Glomerular visceral epithelial cell (primary cell): ENCODE data around the gene GARIN3.
"Not testable (repeated sequence)": the region's sequence is repeated elsewhere in the genome, so short reads cannot be mapped to it uniquely, and the experiment has no call there.

Experiments
- DNase-seq: peaks from one replicate; pipeline ENCODE4 v3.0.0-alpha.2; 2016; ENCODE audit errors: extremely low spot score

The GARIN3 gene

DNA sequence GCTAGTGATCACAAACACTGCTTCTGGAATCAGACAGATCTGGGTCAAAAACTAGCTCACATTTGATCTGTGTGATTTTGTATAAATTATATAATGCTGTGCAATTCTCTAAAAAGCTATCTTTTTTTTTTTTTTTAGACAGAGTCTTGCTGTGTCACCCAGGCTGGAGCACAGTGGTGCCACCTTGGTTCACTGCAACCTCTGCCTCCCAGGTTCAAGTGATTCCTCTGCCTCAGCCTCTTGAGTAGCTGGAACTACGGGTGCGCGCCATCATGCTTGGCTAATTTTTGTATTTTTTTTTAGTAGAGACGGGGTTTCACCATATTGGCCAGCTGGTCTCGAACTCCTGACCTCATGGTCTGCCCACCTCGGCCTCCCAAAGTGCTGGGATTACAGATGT lies 19.1 kb upstream of the GARIN3 start:
- DNase-seq: not testable (repeated sequence)

DNA sequence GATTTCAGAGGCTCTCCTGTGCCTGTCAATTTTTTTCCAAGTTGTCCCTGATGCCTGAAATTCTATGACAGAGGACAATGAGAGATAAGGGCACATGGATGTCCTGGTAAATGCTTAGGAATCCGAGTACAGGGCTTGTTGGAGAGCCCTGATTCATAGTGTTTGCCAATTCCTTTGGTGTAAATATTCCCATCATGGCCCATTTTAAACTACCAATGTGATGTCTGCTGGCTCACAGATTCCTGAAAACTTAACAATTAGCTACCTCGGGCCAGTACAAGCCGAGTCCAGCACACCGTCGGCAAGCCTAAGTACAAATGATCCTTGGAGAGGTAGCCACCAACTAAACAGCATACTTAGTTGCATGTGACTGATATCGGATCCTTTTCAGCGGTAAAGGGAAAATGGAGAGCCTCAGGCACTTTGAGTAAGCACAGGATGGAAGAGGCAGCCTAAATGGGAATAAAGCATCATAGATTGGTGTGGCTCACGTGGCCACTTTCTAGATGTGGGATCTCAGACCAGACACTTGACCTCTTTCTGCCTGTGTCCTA lies 18.1 kb upstream of the GARIN3 start:
- no peak for DNase-seq

DNA sequence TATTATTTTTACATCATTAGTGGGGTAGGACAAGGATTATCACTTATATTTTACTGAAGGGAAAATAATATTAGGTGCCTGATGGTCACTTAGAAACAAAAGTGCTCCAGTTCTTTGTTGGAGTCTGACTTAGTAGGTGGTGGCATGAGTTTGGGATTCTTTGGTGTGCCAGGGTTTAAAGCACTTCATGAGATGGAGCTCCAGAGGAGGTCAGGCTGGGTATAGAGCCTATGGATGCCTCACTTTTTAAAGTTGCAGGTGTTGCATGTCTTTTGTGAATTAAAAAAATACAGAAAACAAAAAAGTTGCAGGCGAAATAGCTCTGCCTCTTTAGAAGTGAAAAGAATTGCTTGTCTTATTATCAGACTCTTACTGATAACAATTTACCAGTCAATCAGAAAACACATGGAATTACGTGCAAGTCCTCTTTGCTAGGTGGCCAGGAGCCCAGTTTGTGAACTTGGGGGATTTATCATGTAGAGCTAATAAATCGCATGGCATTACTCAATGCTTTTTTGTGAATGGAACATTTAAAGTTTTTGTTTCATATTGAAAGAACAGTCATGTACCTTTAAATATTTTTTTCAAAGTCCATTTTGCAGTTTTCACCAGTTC lies 16.2 kb upstream of the GARIN3 start:
- no peak for DNase-seq

GRCh38 chr5:157180374-157181264 lies 14.6 kb upstream of the GARIN3 start, which contains the start of gene ITK:
TSS of gene ITK (plus strand) at chr5:157180840. CDS start at chr5:157180978, 138 bp downstream.
- no peak for DNase-seq

GRCh38 chr5:157178966-157179365 lies 12.9 kb upstream of the GARIN3 start:
- DNase-seq: no peak

- no peak for DNase-seq
These were observed 11.9 kb upstream of the GARIN3 start for GRCh38 chr5:157177953-157178352.

DNA sequence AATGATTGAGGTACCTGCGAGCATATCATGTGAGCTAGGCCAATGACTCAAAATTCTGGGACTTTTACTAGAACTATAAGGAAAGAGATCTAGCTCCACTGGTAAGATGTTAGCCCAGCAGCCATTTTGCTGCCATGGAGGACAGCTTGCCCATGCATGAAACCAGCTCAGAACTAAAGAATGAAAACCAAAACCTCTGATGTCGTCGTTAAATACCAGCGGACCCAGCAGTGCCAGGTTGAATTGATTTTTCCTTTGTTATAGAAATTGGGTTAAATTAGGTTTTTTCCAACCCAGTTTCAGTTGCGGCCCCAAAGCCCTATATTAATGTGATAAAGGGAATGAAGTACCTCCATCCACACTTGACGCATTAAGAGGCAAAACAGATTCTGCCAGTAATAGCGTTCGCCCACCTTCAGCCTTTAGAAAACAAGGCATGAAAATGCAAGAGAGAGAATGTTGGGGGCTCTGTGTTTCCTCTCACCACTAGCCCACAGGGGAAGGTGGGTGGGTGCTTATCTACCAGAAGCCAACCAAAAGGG lies 9.1 kb upstream of the GARIN3 start:
- DNase-seq: peak; percentile 20

- peak; percentile 22 for DNase-seq
These were observed 6.3 kb upstream of the GARIN3 start for GRCh38 chr5:157172403-157172802.

DNA sequence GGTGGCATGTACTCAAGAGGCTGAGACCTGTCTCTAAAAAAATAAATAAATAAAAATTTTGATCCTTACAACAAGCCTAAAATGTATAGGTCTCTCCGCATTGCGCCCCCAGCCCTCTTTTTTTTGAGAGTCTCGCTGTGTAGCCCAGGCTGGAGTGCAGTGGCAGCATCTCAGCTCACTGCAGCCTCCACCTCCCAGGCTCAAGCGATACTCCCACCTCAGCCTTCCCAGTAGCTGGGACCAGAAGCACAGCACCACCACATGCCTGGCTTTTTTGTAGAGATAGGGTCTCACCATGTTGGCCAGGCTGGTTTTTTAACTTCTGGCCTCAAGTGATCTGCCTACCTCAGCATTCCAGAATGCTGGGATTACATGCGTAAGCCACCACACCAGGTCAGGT lies 2.2 kb upstream of the GARIN3 start:
- DNase-seq: no peak

- peak; percentile 91 for DNase-seq
These were observed 1.2 kb upstream of the GARIN3 start for GRCh38 chr5:157167214-157167621.

- no peak for DNase-seq
These were observed 396 bp downstream of the GARIN3 start for GRCh38 chr5:157165668-157166067.

DNA sequence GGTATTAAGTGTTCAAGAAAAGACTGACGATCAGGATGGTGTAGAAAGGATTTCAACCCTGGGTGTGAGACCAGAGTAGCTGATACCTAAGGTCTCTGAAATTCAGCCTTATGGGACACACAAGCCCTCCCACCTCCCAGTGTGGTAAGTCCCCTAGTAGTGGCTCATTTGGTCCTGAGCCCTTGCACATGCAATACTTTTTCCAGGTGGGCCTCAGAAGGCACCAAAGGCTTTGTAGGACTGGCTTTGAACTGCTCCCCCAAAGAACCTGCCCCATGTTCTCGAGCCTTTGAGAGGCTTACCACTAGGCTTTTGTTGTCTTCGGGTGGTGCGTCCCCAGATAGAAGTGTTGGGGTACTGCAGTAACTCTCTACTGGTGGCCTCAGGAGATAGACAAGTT lies 803 bp downstream of the GARIN3 start:
- no peak for DNase-seq

- no peak for DNase-seq
These were observed 1.5 kb downstream of the GARIN3 start for GRCh38 chr5:157164521-157164920.

GRCh38 chr5:157162919-157163510 lies 3.0 kb downstream of the GARIN3 start:
- no peak for DNase-seq

DNA sequence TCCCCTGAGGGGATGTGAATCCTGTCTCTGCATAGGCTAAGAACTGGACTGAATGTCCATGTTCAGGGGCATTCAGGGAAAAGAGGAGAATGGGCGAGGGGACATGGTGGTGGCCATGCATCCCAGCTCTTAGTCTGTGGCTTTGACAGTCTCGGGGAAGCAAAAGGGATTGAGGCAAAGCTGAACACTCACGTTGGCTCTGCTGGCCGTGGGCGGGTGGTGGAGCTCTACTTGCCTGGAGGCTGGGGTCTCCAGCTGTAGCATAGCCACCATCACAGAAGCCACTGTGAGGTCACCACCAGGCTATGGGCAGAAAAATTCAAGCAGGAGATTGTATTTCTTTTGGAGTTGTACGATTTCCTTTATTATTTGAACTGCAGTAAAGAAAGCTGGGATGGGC lies 4.1 kb downstream of the GARIN3 start:
- no peak for DNase-seq

- no peak for DNase-seq
These were observed 6.1 kb downstream of the GARIN3 start for GRCh38 chr5:157160001-157160400.

- no peak for DNase-seq
These were observed 6.8 kb downstream of the GARIN3 start for GRCh38 chr5:157159209-157159751.

DNA sequence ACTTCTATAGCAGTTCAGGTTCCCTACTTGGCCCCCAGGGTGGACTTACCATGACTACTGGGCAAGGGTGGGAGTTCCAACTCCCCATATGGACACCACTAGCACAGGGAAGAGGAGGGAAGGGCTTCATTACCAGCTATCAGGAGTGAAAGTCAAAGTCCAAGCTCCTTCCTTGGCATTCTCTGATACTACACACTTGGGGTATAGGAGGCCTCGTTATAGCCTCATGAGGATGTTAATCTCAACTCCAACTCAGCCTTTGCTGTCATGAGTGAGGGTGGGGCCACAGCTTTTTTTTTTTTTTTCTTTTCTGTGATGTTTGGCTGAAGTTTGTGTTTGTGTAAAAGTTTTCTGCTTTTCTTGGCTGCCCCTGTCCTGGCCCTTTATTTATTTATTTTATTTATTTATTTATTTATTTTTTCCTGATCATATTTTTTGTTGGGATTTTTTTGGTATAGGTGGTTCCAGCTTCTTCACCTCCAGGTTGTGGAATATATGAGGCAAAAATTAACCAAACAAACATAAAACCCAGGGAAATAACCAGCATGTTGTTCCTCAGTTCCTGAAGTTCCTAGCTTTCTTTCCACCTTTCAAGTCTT lies 8.7 kb downstream of the GARIN3 start:
- DNase-seq: no peak

DNA sequence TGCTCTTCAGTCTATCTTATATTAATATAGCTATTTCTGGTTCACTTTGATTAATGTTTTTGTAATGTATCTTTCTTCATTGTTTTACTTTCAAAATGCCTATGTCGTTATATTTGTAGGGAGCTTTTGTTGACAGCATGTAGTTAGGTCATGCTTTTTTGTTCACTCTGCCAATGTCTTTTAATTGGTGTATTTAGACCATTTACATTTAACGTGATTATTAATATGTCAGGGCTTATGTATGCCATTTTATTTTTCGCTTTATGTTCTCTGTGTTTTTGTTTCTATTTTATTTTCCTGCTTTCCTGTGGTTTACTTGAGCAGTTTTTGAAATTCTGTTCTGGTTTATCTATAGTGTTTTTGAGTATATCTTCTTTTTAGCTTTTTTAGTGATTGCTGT lies 10.8 kb downstream of the GARIN3 start:
- no peak for DNase-seq

DNA sequence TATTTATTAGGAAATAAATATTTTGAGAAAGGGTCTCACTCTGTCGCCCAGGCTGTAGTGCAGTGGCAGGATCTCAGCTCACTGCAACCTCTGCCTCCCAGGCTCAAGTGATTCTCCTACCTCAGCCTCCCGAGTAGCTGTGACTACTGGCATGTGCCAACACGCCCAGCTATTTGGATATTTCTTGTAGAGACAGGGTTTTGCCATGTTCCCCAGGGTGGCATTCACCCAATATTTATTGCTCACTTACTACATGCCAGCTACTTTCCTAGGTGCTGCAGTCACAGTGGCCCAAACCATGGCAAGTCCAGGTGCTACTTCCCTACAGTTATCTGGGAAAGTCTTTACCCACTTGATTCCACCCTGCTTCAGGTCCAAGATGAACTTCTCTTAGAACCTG lies 15.1 kb downstream of the GARIN3 start:
- DNase-seq: no peak
